ENCODE data around the gene CYSLTR2.

The CYSLTR2 gene

GRCh38 chr13:48680756-48681392 lies 27.1 kb downstream of the CYSLTR2 start:
- no peak for TF ChIP-seq MAX (IDR thresholded peaks at IDR 0.05; ENCODE audit: low read depth, low read length)
- no peak for TF ChIP-seq POLR2A (IDR thresholded peaks at IDR 0.05; ENCODE audit: extremely low read depth, insufficient read length)
- no peak for TF ChIP-seq MYC (IDR thresholded peaks at IDR 0.05; ENCODE audit: low read depth, low read length)
- no peak for TF ChIP-seq CTCF (IDR thresholded peaks at IDR 0.05; ENCODE audit: low read depth, low read length)
- DNase-seq (ENCODE audit: low read depth) = no peak
- H3K4me3 ChIP-seq (ENCODE audit: low read depth, low read length) = no peak overlapping the region

- TF ChIP-seq CTCF (IDR thresholded peaks at IDR 0.05; ENCODE audit: low read depth, low read length) = no peak
- no peak for TF ChIP-seq MYC (IDR thresholded peaks at IDR 0.05; ENCODE audit: low read depth, low read length)
- TF ChIP-seq MAX (IDR thresholded peaks at IDR 0.05; ENCODE audit: low read depth, low read length) = no peak
- TF ChIP-seq POLR2A (IDR thresholded peaks at IDR 0.05; ENCODE audit: extremely low read depth, insufficient read length) = no peak
- no peak for DNase-seq (ENCODE audit: low read depth)
- no peak overlapping the region for H3K4me3 ChIP-seq (ENCODE audit: low read depth, low read length)
These were observed 28.2 kb downstream of the CYSLTR2 start for GRCh38 chr13:48681905-48682304.

- TF ChIP-seq POLR2A (IDR thresholded peaks at IDR 0.05; ENCODE audit: extremely low read depth, insufficient read length) = no peak
- TF ChIP-seq MYC (IDR thresholded peaks at IDR 0.05; ENCODE audit: low read depth, low read length) = no peak
- no peak for TF ChIP-seq MAX (IDR thresholded peaks at IDR 0.05; ENCODE audit: low read depth, low read length)
- no peak for DNase-seq (ENCODE audit: low read depth)
These were observed 28.7 kb downstream of the CYSLTR2 start for GRCh38 chr13:48682436-48682835.

GRCh38 chr13:48686636-48687210 lies 33.0 kb downstream of the CYSLTR2 start:
- DNase-seq (ENCODE audit: low read depth) = no peak
- no peak for TF ChIP-seq CTCF (IDR thresholded peaks at IDR 0.05; ENCODE audit: low read depth, low read length)
- no peak for TF ChIP-seq MYC (IDR thresholded peaks at IDR 0.05; ENCODE audit: low read depth, low read length)
- TF ChIP-seq POLR2A (IDR thresholded peaks at IDR 0.05; ENCODE audit: extremely low read depth, insufficient read length) = no peak
- TF ChIP-seq MAX (IDR thresholded peaks at IDR 0.05; ENCODE audit: low read depth, low read length) = no peak

More at GRCh38 chr13:48682436-48682835, 28.7 kb downstream of the CYSLTR2 start:
- H3K4me3 ChIP-seq (ENCODE audit: low read depth, low read length) = no peak overlapping the region

GRCh38 chr13:48687249-48687648 lies 33.5 kb downstream of the CYSLTR2 start:
- TF ChIP-seq MAX (IDR thresholded peaks at IDR 0.05; ENCODE audit: low read depth, low read length) = no peak
- TF ChIP-seq POLR2A (IDR thresholded peaks at IDR 0.05; ENCODE audit: extremely low read depth, insufficient read length) = no peak
- no peak for TF ChIP-seq CTCF (IDR thresholded peaks at IDR 0.05; ENCODE audit: low read depth, low read length)
- no peak overlapping the region for H3K4me3 ChIP-seq (ENCODE audit: low read depth, low read length)
- DNase-seq (ENCODE audit: low read depth) = no peak

More at GRCh38 chr13:48686636-48687210, 33.0 kb downstream of the CYSLTR2 start:
- no peak overlapping the region for H3K4me3 ChIP-seq (ENCODE audit: low read depth, low read length)

- TF ChIP-seq MYC (IDR thresholded peaks at IDR 0.05; ENCODE audit: low read depth, low read length) = no peak
- no peak for TF ChIP-seq POLR2A (IDR thresholded peaks at IDR 0.05; ENCODE audit: extremely low read depth, insufficient read length)
These were observed 40.3 kb downstream of the CYSLTR2 start for GRCh38 chr13:48693998-48694397.

More at GRCh38 chr13:48693998-48694397, 40.3 kb downstream of the CYSLTR2 start:
- no peak for DNase-seq (ENCODE audit: low read depth)
- no peak overlapping the region for H3K4me3 ChIP-seq (ENCODE audit: low read depth, low read length)

Measured in NB4 (cell line).